IPS-18a (cell line): ENCODE data around the gene TNS1.

Source experiments
- H3K27ac ChIP-seq: one replicate; pipeline ENCODE4 v1.5.1; 2013; ENCODE audit warnings: low read length
- H3K27me3 ChIP-seq: one replicate; pipeline ENCODE4 v1.6.1; 2013; ENCODE audit warnings: mild to moderate bottlenecking, low read length; ENCODE audit not compliant: control insufficient read depth, insufficient read depth
- H3K36me3 ChIP-seq: one replicate; pipeline ENCODE4 v1.6.1; 2013; ENCODE audit warnings: low read depth, low read length; ENCODE audit not compliant: control insufficient read depth
- H3K4me1 ChIP-seq: one replicate; pipeline ENCODE4 v1.6.1; 2013; ENCODE audit warnings: low read depth, low read length; ENCODE audit not compliant: control insufficient read depth
- H3K4me3 ChIP-seq: one replicate; pipeline ENCODE4 v1.5.1; 2013; ENCODE audit warnings: low read length
- H3K9ac ChIP-seq: one replicate; pipeline ENCODE4 v1.6.1; 2013; ENCODE audit warnings: mild to moderate bottlenecking, low read length, moderate library complexity
- H3K9me3 ChIP-seq: one replicate; pipeline ENCODE4 v1.6.1; 2013; ENCODE audit warnings: low read depth, low read length; ENCODE audit not compliant: control insufficient read depth

Gene TNS1

DNA sequence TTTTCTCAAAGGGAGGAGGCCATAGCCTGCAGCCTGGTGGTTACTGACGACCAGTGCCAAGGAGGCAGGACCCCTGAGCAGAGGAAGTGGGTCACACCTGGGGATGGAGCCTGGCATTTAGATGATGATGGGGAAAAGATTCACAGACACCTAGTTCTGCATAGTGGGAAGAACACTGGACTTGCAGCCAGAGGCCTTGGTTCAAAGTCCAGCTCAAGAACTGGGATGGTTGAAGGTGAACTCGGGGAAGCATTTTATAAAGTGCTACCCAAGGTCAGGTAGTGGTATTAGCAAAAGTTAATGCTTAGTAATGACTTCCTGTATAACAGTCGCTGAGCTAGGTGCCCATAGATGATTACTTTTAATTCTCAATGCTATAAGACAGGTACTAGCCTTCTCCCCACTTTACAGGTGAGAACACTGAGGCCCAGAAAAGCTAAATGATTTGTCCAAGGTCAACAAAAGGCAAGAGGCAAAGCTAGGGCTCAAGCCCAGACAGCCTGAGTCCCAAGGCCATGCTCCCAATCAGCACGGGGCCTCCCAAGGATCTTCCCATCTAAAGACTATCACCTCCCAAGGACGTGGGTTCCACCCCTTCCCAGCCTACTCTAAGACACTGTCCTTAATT, 134.4 kb downstream of the TNS1 start:
- Histone ChIP-seq H3K9ac (no peak overlapping the region), H3K27ac (no peak overlapping the region), H3K36me3 (no peaks in the 10 kb centered on the region)

DNA sequence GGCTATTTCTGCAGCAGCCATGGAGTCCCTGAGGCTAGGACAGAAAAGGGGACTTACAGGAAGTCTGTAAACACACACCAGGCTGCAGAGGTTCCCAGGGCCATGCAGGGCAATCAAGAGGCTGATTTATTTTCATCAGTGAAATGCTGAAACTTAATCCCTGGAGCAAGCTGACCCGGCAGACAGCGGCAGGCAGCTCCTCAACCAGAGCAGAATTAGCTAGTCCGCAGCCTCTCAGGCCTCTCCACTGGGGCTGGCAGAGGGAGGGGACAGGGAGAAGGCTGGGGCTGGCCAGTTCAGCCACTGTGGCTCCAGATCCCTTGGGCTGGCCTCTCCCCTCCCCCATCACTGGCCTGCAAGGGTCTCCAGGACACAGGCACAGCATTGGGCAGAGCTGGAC, 136.3 kb downstream of the TNS1 start:
- Histone ChIP-seq H3K9me3 (no peaks in the 10 kb centered on the region), H3K27ac (no peak overlapping the region), H3K27me3 (no peaks in the 10 kb centered on the region), H3K9ac (no peak overlapping the region), H3K4me3 (no peak overlapping the region), H3K4me1 (peaks cover 6% of the 10 kb centered on the region), H3K36me3 (no peaks in the 10 kb centered on the region)

More for the DNA sequence above, 134.4 kb downstream of the TNS1 start:
- Histone ChIP-seq H3K4me3 (no peak overlapping the region), H3K9me3 (no peaks in the 10 kb centered on the region), H3K4me1 (peaks cover 4% of the 10 kb centered on the region), H3K27me3 (no peaks in the 10 kb centered on the region)

DNA sequence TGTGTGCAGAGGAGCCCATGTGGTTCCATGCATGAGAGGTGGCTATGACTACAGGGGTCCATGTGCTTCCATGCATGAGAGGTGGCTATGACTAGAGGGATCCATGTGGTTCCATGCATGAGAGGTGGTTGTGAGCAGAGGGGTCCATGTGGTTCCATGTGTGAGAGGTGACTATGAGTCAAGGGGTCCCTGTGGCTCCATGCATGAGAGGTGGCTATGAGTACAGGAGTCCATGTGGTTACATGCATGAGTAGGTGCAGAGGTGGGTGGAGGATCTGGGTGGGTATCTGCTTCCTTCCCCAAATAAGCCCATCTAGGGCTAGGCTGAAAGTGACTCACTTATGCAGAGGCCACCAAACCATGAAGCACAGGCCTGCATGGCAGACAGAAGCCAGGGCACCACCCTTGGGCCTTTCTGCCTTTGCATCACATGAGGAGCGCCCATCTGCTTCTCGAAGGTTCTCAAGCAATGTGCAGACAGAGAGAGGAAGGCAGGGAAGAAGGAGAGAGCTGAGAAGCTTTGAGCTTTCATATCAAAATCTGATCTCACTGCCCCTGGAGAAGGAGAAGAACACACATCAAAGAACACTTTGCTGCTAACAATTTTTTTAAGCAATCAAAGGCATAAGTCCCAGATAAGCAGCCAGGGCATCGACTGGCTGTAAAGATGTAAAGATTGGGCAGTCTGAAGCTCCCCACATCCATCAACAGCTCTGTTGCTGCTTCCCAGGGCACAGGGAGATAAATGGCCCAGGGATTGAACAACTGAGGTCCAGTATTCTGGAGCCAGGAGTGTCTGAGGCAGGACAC, 137.6 kb downstream of the TNS1 start:
- Histone ChIP-seq H3K36me3 (no peaks in the 10 kb centered on the region), H3K27ac (no peak overlapping the region)

DNA sequence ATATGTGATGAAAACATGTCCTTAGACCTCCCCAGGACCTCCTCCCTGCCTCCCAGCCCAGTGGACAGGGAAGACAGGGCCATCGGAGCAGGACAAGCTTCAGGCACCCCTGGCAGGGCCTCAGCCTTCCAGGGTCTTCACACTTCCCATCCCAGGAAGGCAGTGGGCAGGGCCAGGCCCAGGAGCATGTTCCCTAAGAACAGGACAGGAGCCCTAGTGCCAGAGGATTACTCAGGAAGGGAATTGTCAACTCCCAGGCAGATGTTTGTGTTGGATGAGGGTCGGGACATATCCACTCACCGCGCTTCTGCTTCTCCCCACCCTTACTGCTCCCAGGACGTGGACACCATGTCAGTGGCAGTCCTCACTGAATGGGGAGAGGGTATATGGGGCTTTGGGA, 138.9 kb downstream of the TNS1 start:
- Histone ChIP-seq H3K4me1 (peaks cover 11% of the 10 kb centered on the region), H3K36me3 (no peaks in the 10 kb centered on the region), H3K4me3 (no peak overlapping the region), H3K27me3 (no peaks in the 10 kb centered on the region), H3K27ac (no peak overlapping the region), H3K9ac (no peak overlapping the region), H3K9me3 (no peaks in the 10 kb centered on the region)

More for the DNA sequence above, 137.6 kb downstream of the TNS1 start:
- no peak overlapping the region for H3K9ac ChIP-seq
- no peaks in the 10 kb centered on the region for H3K9me3 ChIP-seq
- peaks cover 6% of the 10 kb centered on the region for H3K4me1 ChIP-seq
- no peaks in the 10 kb centered on the region for H3K27me3 ChIP-seq
- no peak overlapping the region for H3K4me3 ChIP-seq

DNA sequence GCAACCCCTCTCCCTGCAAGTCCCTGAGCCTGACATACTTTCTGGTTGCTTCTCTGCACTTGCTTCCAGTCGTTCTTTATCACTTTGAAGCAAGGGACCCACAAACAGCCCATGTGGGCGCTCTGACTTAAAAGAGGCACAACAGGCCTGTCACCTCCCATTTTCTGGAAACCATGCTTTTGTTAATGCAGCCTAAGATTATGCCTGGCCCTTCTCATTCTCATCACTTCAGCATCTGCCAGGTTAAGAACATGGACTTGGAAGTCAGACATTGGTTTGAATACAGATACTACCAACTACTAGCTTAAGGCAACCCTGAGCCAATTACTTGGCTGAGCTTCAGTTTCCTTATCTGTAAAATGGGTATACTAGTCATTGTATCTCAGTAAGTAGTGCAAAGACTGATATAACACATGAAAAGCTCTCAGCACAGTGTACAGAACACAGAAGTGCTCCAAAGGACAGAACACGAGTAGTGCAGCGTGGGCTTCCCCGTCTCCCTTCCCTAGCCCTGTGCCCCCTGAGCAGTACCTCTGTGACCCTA, 141.4 kb downstream of the TNS1 start:
- no peaks in the 10 kb centered on the region for H3K36me3 ChIP-seq
- peaks cover 11% of the 10 kb centered on the region for H3K4me1 ChIP-seq
- no peak overlapping the region for H3K4me3 ChIP-seq
- no peak overlapping the region for H3K9ac ChIP-seq
- H3K27me3 ChIP-seq = no peaks in the 10 kb centered on the region
- H3K27ac ChIP-seq = no peak overlapping the region
- H3K9me3 ChIP-seq = no peaks in the 10 kb centered on the region

DNA sequence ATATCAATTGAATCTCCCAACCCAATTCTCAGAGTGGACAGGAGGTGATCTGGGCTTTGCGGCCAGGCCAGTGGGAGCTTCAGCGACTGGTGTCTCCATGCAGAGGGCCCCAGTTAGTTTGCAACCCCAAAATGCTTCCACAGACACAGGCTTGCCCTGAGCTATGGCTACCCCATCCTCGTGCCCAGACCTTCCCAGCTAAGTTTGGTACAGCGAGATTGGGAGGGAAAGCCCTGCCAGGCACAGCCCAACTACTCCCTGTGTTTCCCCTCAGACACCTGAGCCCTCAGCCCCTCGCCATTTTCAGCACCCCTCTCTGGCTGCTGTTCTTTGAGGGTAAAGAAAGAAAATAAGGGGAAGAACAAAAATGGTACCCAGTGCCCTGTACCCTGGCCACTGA, 142.9 kb downstream of the TNS1 start:
- H3K36me3 ChIP-seq = no peaks in the 10 kb centered on the region
- no peak overlapping the region for H3K9ac ChIP-seq
- H3K27me3 ChIP-seq = no peaks in the 10 kb centered on the region
- H3K27ac ChIP-seq = no peak overlapping the region
- peaks cover 11% of the 10 kb centered on the region for H3K4me1 ChIP-seq
- no peaks in the 10 kb centered on the region for H3K9me3 ChIP-seq
- H3K4me3 ChIP-seq = no peak overlapping the region

DNA sequence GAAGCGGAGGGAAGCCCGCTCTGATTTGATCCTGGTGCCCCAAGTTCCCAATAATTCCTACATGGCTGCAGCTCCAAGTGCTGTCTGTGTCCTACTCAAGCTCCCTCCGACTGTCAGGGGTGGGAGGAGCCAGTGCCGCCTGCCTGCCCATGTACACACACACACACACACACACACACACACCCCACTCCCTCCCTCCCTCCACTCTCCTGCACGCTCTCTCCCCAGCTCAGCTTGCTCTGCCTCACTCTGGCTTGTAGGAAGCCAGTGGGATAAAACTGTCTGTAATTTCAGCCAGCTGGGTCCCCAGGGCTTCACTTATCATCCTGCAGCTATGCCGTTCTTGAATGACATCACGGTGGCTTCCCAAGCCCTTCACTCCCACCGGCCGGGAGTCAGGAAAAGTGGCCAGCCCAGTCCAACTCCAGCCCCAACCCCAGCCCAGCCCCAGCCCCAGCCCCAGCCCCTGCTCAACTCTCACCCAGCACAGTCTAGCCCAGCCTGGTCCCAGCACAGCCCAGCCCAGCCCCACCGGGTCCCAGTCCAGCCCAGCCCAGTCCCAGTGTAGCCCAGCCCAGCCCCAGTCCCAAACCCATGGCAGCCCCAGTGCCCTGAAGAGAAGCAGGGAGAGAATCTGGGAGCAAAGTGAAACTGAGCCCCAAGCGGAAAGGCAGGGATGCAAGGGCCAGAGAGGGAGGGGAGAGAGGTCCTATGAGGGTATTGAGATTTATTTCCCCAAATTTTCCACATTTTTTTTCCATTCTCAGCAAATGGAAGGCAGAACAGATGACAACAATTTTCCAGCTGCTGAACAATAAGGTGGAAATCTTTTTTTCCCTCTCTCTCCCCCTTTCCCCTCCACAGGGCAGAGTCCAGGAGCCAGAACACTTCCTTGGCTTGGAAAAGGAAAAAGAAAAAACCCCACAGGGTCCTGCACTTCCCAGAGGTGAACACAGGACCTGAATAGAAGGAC, 144.0 kb downstream of the TNS1 start:
- no peak overlapping the region for H3K27ac ChIP-seq
- H3K36me3 ChIP-seq = no peaks in the 10 kb centered on the region

DNA sequence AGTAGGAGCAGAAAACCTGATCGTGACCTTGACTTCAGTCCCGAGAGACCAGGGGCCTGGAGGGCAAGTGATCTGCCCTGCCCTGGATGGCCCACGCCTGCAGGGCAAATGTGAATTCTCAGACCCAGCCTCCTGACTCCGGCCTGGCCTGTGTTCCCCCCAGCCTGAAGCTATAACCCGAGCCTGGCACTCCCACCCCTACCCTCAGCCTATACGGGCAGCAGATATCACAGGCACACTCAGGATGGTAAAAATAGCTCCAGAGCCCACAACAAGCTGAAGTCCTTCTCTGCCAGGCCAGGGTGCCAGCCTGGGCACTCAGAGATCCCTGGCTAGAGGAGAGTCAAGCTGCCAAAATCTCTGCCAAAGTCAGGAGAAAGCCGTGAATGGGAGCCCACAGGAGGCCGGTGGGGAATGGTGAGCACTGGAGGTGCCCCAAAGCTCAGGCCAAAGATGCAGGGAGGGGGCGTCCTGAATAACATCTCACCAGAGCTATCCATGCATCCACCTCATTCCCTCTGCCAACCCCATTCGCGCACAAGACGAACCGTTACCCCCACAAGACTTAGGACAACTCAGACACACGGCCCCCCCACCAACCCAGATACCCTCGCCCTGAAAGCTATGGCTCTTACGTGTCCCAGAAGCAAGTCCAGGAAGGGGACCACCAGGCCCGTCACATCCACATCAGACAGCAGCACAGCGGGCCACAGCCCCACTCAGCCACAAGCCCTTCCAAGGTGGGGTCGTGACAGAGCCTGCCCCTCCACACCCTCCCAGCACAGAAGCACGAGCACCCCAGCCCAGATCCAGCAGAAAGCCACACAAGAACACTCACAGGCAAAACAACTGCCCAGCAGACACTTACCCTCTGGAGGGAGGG, 144.9 kb downstream of the TNS1 start:
- no peak overlapping the region for H3K27ac ChIP-seq
- no peaks in the 10 kb centered on the region for H3K27me3 ChIP-seq
- peaks cover 11% of the 10 kb centered on the region for H3K4me1 ChIP-seq
- no peaks in the 10 kb centered on the region for H3K36me3 ChIP-seq
- no peak overlapping the region for H3K4me3 ChIP-seq
- H3K9me3 ChIP-seq = no peaks in the 10 kb centered on the region
- no peak overlapping the region for H3K9ac ChIP-seq

More for the DNA sequence above, 144.0 kb downstream of the TNS1 start:
- no peak overlapping the region for H3K9ac ChIP-seq
- H3K9me3 ChIP-seq = no peaks in the 10 kb centered on the region
- no peak overlapping the region for H3K4me3 ChIP-seq
- peaks cover 11% of the 10 kb centered on the region for H3K4me1 ChIP-seq
- no peaks in the 10 kb centered on the region for H3K27me3 ChIP-seq

DNA sequence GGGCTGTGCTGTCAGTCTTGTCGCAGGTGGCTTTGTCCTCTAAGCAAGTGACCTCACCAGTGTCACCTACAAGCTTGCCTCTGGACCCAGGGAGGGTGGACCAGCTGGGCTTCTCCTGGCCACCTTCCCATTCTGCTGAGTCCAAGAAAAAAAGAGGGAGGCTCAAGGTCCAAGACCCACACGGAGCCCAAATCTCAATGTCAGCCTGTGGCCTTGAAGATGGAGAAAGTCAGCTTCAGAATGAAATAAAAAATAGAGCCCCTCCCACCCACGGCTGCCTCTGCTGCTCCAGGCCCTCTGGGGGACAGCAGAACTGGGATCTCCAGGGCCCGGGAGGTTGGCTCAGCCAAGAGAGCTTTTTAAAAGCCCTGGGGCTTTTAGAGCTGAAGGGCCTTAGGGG, 145.9 kb downstream of the TNS1 start:
- Histone ChIP-seq H3K27ac (no peak overlapping the region), H3K4me1 (peaks cover 6% of the 10 kb centered on the region), H3K4me3 (no peak overlapping the region), H3K27me3 (no peaks in the 10 kb centered on the region), H3K9ac (no peak overlapping the region), H3K36me3 (no peaks in the 10 kb centered on the region), H3K9me3 (no peaks in the 10 kb centered on the region)

DNA sequence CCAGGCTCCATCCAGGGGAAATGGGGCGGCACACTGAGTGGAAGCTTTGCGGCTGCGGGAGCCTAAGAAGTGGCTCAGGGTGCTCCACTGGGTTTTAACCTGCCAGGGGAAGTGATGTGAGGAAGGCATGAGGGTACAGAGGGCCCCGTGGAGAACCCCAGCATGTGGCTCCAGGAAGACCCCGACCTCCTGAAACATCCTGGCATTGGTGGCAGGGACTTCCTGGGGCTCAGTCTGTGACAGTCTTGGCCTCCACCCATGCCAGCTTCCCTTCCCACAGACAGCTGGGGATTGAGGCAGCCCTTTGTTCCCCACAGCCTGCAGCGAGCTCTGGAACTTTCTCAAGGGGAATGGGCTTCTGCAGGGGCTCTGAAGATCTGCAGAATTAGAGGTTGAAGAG, 146.6 kb downstream of the TNS1 start:
- H3K36me3 ChIP-seq = no peaks in the 10 kb centered on the region

More for the DNA sequence above, 146.6 kb downstream of the TNS1 start:
- Histone ChIP-seq H3K27me3 (no peaks in the 10 kb centered on the region), H3K4me3 (no peak overlapping the region), H3K27ac (no peak overlapping the region), H3K9me3 (no peaks in the 10 kb centered on the region), H3K4me1 (peaks cover 5% of the 10 kb centered on the region), H3K9ac (no peak overlapping the region)
